K562 (cell line): Measurements from ENCODE around the gene ZNF330. TPM values are rescaled to one million over a fixed set of nuclear protein-coding genes. Genes with fewer than 3 reads are reported as not detected.
A peak's percentile ranks its signal among the peaks of the same experiment; 100 is the strongest.

ENCODE experiments used
- BCOR ChIP-seq: fragments of 450-650 bp; IDR thresholded peaks from 2 replicates; pipeline ENCODE4 v1.6.1; 2016
- BRCA1 ChIP-seq, 2 experiments: fragments of 450-650 bp in 1 of 2; sonication (generic) in 1 of 2; formaldehyde crosslinking in 1 of 2; IDR thresholded peaks; 2 replicates each; pipeline versions ENCODE4 v1.5.0 to v1.6.1; 2017 to 2020; ENCODE audit warnings: mild to moderate bottlenecking in 1 of 2, missing genetic modification reagents in 1 of 2
- DDX20 ChIP-seq: fragments of 450-650 bp; IDR thresholded peaks from 2 replicates; pipeline ENCODE4 v1.6.1; 2016; ENCODE audit warnings: missing genetic modification characterization, low read depth, mild to moderate bottlenecking, missing compliant biosample characterization, moderate library complexity
- GABPB2 ChIP-seq: fragments of 250-450 bp; sonication (Bioruptor Pico); conservative IDR thresholded peaks from 2 replicates; pipeline ENCODE4 v1.5.1; 2021; ENCODE audit warnings: mild to moderate bottlenecking
- HDAC1 ChIP-seq, 2 experiments: fragments of 450-650 bp; IDR thresholded peaks; 2 replicates each; pipeline ENCODE4 v1.6.1; 2016 to 2017; ENCODE audit warnings: inconsistent platforms in 1 of 2, mild to moderate bottlenecking in 1 of 2, moderate library complexity in 1 of 2
- KDM5B ChIP-seq: fragments of 200-600 bp; sonication (generic); IDR thresholded peaks from 2 replicates; pipeline ENCODE4 v1.6.1; 2012; ENCODE audit warnings: low read depth, mild to moderate bottlenecking, moderate library complexity, low read length, control low read depth, inconsistent platforms; ENCODE audit not compliant: insufficient replicate concordance
- LCOR ChIP-seq: sonication (generic); formaldehyde crosslinking; IDR thresholded peaks from 2 replicates; pipeline ENCODE4 v1.8.0; 2022; ENCODE audit warnings: mild to moderate bottlenecking, missing genetic modification reagents
- MAZ ChIP-seq, 2 experiments: fragments of 450-650 bp in 1 of 2; sonication (generic) in 1 of 2; formaldehyde crosslinking; IDR thresholded peaks in 1 of 2; conservative IDR thresholded peaks in 1 of 2; 2 replicates each; pipeline versions ENCODE4 v1.4.0 to v1.5.0; 2020; ENCODE audit warnings: mild to moderate bottlenecking in 1 of 2, missing genetic modification reagents in 1 of 2
- PBX2 ChIP-seq, 2 experiments: IDR thresholded peaks in 1 of 2; conservative IDR thresholded peaks in 1 of 2; 2 replicates each; pipeline ENCODE4 v1.6.1; 2016; ENCODE audit warnings: low read depth in 2 of 2, mild to moderate bottlenecking in 1 of 2, missing compliant biosample characterization in 1 of 2, missing genetic modification characterization in 1 of 2, moderate library complexity in 1 of 2
- RCOR1 ChIP-seq, 2 experiments: IDR thresholded peaks; 2 replicates each; pipeline ENCODE4 v1.6.1; 2012; ENCODE audit warnings: low read depth in 2 of 2, low read length in 2 of 2, borderline replicate concordance in 1 of 2, improper control_type of control experiment in 1 of 2
- SETDB1 ChIP-seq: IDR thresholded peaks from one replicate; pipeline ENCODE4 v1.6.1; 2012; ENCODE audit warnings: low read length, control low read depth, inconsistent platforms
- STAT6 ChIP-seq: sonication (generic); formaldehyde crosslinking; IDR thresholded peaks from 2 replicates; pipeline ENCODE4 v1.8.1; 2023; ENCODE audit warnings: mild to moderate bottlenecking, missing genetic modification reagents
- ZBTB33 ChIP-seq: sonication (generic); formaldehyde crosslinking; IDR thresholded peaks from 2 replicates; pipeline ENCODE4 v1.8.1; 2023; ENCODE audit warnings: mild to moderate bottlenecking, missing genetic modification reagents
- ZNF217 ChIP-seq: sonication (generic); formaldehyde crosslinking; IDR thresholded peaks from 2 replicates; pipeline ENCODE4 v1.8.0; 2022; ENCODE audit warnings: mild to moderate bottlenecking, missing genetic modification reagents
- ZNF224 ChIP-seq: sonication (generic); formaldehyde crosslinking; IDR thresholded peaks from 2 replicates; pipeline ENCODE4 v1.8.0; 2022; ENCODE audit warnings: mild to moderate bottlenecking, missing genetic modification reagents
- ZNF444 ChIP-seq: fragments of 250-450 bp; sonication (Bioruptor Pico); IDR thresholded peaks from 2 replicates; pipeline ENCODE4 v1.4.0; 2020; ENCODE audit warnings: mild to moderate bottlenecking, moderate library complexity
- ZNF830 ChIP-seq: fragments of 250-450 bp; sonication (Bioruptor Pico); IDR thresholded peaks from 2 replicates; pipeline ENCODE4 v1.5.0; 2021; ENCODE audit warnings: mild to moderate bottlenecking
- polyA plus RNA-seq, 8 experiments: library from polyadenylated mRNA; depleted of rRNA in 4 of 8; stranded (reverse) in 5 of 8; unstranded in 3 of 8; fragments of >200 nt; fragmentation: Nextera tagmentation in 2 of 8; fragmentation: Illumina TruSeq in 1 of 8; extraction: Ambion mirVana in 2 of 8; extraction: Trizol in 1 of 8; gene quantifications; 2 replicates each; pipeline versions ENCODE4 v1.2.1 to v1.2.3, GENCODE V29; 2011 to 2014; ENCODE audit warnings: inconsistent platforms in 1 of 8, missing spikeins in 1 of 8
- total RNA-seq, 7 experiments: library from RNA; depleted of rRNA in 6 of 7; stranded (reverse); fragments of >200 nt in 6 of 7; fragmentation: Illumina TruSeq in 2 of 7; extraction: Trizol in 2 of 7; gene quantifications; 2 replicates each; pipeline versions ENCODE4 v1.2.1 to v1.2.3, GENCODE V29; 2011 to 2021; ENCODE audit warnings: low replicate concordance in 1 of 7

Gene ZNF330
- total and polyA plus RNA-seq, 9 of the 15 experiments (the other 6 are each of a cell fraction or from before 2014, with no cell fraction given) = 70.0 to 115 (median 92.0) TPM

- TF ChIP-seq STAT6 (CRISPR knock-in tag) (no peak), RCOR1 (IDR thresholded peaks at IDR 0.05; ENCODE audit: borderline replicate concordance in 1 of 2, low read depth in 2 of 2, low read length in 2 of 2) (no peak), ZNF830 (CRISPR knock-in tag) (no peak), ZBTB33 (CRISPR knock-in tag) (no peak), GABPB2 (CRISPR knock-in tag) (no peak), PBX2 (CRISPR knock-in tag; IDR thresholded peaks at IDR 0.05; ENCODE audit: low read depth) (no peak), PBX2 (tag; conservative IDR thresholded peaks at IDR 0.05; ENCODE audit: low read depth) (no peak), KDM5B (peak; percentile 80), DDX20 (no peak), ZNF444 (CRISPR knock-in tag) (no peak), SETDB1 (no peak), MAZ (CRISPR knock-in tag; conservative IDR thresholded peaks at IDR 0.05 in 1 of 2, IDR thresholded peaks at IDR 0.05 in 1 of 2) (peak; percentile 52 to 88; a peak in 3 of 4 replicates), LCOR (CRISPR knock-in tag) (no peak), BCOR (no peak), ZNF217 (CRISPR knock-in tag) (no peak), BRCA1 (IDR thresholded peaks at IDR 0.05) (no peak), BRCA1 (CRISPR knock-in tag; IDR thresholded peaks at IDR 0.05) (no peak), HDAC1 (IDR thresholded peaks at IDR 0.05) (peak in 1 of 2 experiments; percentile 71; a peak in 1 of 4 replicates), ZNF224 (no peak)
Measured at GRCh38 chr4:141220691-141221659, at the start of gene ZNF330 (continued).
